Left ventricle myocardium inferior (tissue), 1 donor: Measurements from ENCODE around the gene FRG2. TPM values are rescaled to one million over a fixed set of nuclear protein-coding genes. Genes with fewer than 3 reads are reported as not detected.
A peak's percentile ranks its signal among the peaks of the same experiment; 100 is the strongest.
"Not testable (repeated sequence)": the region's sequence is repeated elsewhere in the genome, so short reads cannot be mapped to it uniquely, and the experiment has no call there.

Experiments used
- DNase-seq: peaks from one replicate; pipeline ENCODE4 v3.0.0-alpha.2; 2020
- H3K27ac ChIP-seq: fragments of 200-600 bp; replicated peaks from 2 replicates; pipeline ENCODE4 v1.8.0; 2021
- H3K27me3 ChIP-seq: fragments of 200-600 bp; 2 replicates; pipeline ENCODE4 v1.8.0; 2021; ENCODE audit warnings: low read depth
- H3K36me3 ChIP-seq: fragments of 200-600 bp; 2 replicates; pipeline ENCODE4 v1.8.0; 2021
- H3K4me1 ChIP-seq: fragments of 200-600 bp; 2 replicates; pipeline ENCODE4 v1.8.0; 2021
- H3K4me3 ChIP-seq: fragments of 200-600 bp; 2 replicates; pipeline ENCODE4 v1.8.0; 2021; ENCODE audit warnings: mild to moderate bottlenecking, moderate library complexity
- H3K9me3 ChIP-seq: fragments of 200-600 bp; replicated peaks from 2 replicates; pipeline ENCODE4 v1.8.0; 2021
- intact Hi-C: fragments of 100-400 bp; cut with micrococcal nuclease; formaldehyde crosslinking; loops from one replicate; pipeline ENCODE4 v1.11.0; 2022
- long read RNA-seq: library from polyadenylated mRNA; unstranded; transcript quantifications from one replicate; pipeline ENCODE4 v2.0.0, GENCODE V29; 2021
- total RNA-seq: library from RNA; stranded (reverse); fragmentation: NEBNext Ultra II Directional; extraction: Animal tissue kit (Norgen Biotek cat#: 25700); gene quantifications from one replicate; pipeline ENCODE4 v1.2.1, GENCODE V29; 2021
- donor health status: DM: no; HTN: yes; CAD: no; lungs with severe emphysema.

The FRG2 gene
- not detected for total RNA-seq
- long read RNA-seq, result 0 reads

- intact Hi-C loops, result not testable (repeated sequence)
Observed at GRCh38 chr4:190027156-190027555, at the start of gene FRG2. Gene FRG2 (minus strand): TSS chr4:190027256. CDS start chr4:190027204, 52 bp downstream.

DNA sequence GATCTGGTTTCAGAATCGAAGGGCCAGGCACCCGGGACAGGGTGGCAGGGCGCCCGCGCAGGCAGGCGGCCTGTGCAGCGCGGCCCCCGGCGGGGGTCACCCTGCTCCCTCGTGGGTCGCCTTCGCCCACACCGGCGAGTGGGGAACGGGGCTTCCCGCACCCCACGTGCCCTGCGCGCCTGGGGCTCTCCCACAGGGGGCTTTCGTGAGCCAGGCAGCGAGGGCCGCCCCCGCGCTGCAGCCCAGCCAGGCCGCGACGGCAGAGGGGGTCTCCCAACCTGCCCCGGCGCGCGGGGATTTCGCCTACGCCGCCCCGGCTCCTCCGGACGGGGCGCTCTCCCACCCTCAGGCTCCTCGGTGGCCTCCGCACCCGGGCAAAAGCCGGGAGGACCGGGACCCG is 41.3 kb upstream of the FRG2 start:
- DNase-seq, H3K27me3 ChIP-seq, H3K4me1 ChIP-seq, H3K9me3 ChIP-seq, H3K27ac ChIP-seq, H3K36me3 ChIP-seq, intact Hi-C loops, H3K4me3 ChIP-seq: not testable (repeated sequence)

More at GRCh38 chr4:190027156-190027555, at the start of gene FRG2:
- not testable (repeated sequence) for H3K36me3 ChIP-seq, H3K27ac ChIP-seq, H3K4me3 ChIP-seq, H3K9me3 ChIP-seq, H3K4me1 ChIP-seq, DNase-seq
- H3K27me3 ChIP-seq, result peaks cover 18% of the 10 kb centered on the region

DNA sequence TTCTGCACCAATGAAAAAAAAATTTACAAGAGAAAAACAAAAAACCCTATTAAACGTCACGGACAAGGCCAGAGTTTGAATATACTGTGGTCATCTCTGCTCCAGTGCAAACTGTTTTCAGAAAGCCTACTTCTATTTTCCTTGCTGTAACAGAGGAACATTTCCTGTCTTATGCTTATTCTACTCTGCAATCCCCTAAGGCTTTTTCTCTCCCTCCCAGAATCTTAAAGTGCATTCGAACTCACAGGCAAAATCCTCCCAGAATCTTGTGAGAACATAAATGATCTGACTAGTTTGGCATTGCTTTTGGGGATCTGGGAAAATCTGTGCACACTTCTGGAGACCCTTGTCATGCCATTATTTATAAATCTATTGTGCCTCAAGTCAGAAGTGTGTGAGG is 37.7 kb upstream of the FRG2 start:
- H3K9me3 ChIP-seq, H3K36me3 ChIP-seq, intact Hi-C loops, H3K4me1 ChIP-seq, H3K27me3 ChIP-seq, H3K27ac ChIP-seq, DNase-seq, H3K4me3 ChIP-seq: not testable (repeated sequence)

DNA sequence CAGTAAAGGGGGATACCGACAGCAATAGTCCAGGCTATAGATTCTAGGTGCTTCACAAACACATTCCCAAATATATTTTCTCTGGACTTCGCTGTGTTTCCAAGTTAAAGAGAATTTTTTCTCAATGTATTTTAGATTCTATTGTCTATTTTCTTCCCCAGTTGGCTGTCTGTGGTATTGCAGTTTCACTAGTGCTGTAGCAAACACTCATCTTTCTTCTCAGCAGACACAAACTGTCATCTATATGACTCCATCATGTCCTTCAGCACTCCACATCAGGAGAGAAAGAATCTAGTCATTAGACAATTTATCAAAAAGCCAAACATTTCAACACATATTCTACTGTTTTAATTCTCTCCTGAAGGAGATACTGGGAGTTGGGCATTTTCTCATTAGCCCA is 37.3 kb upstream of the FRG2 start, which contains the start of gene DBET:
DBET (plus strand) TSS at position 161 of the 400 bp plus-strand sequence.
- H3K4me3 ChIP-seq, H3K27ac ChIP-seq, H3K9me3 ChIP-seq, H3K27me3 ChIP-seq, intact Hi-C loops, DNase-seq, H3K36me3 ChIP-seq, H3K4me1 ChIP-seq: not testable (repeated sequence)

DNA sequence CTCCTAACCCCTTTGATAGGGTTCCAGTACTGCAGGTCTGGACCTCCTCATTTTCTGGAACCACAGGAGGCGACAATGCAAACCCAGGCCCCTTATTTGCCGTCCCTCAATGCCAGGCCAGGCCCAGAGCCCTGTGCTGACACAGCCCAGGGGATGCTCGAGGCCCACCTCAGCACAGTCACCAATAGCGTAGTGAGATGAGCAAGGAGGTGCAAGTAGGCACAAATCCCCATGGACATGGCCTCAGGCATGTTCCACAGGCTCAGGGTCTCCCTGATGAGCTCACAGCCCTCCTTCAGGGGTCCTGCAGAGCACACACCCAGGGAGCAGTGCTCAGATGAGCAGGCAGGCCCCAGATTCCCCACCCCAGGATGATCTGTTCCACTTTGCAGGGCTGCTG is 31.9 kb upstream of the FRG2 start:
- intact Hi-C loops, DNase-seq, H3K9me3 ChIP-seq, H3K27ac ChIP-seq, H3K4me1 ChIP-seq, H3K27me3 ChIP-seq, H3K4me3 ChIP-seq, H3K36me3 ChIP-seq: not testable (repeated sequence)

GRCh38 chr4:190049378-190050239 is 22.6 kb upstream of the FRG2 start:
- H3K36me3 ChIP-seq, H3K4me3 ChIP-seq, DNase-seq, H3K27ac ChIP-seq, H3K27me3 ChIP-seq, H3K9me3 ChIP-seq, H3K4me1 ChIP-seq, intact Hi-C loops: not testable (repeated sequence)

DNA sequence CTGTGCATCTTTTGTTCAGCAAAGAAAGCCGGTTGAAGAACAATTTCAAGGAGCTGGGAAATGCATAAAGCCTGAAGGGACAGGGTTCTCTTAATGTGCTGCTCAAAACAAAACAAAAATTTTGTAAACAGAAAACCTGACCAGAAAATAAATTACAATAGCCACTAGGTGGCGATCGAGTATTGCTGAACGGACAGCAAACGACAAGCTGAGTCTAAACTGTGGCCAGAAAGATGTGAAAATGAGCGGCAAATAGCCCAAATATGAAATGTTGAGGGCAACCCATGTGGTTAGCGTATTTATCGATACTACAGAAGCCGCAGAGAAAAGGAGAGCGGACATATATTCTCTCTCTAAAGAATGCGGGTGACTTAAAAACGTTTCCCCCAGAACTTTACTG is 20.6 kb upstream of the FRG2 start:
- H3K9me3 ChIP-seq, H3K36me3 ChIP-seq, DNase-seq, H3K27me3 ChIP-seq, H3K4me1 ChIP-seq, H3K27ac ChIP-seq, intact Hi-C loops, H3K4me3 ChIP-seq: not testable (repeated sequence)

GRCh38 chr4:190040873-190041272 is 13.8 kb upstream of the FRG2 start:
- H3K4me3 ChIP-seq, DNase-seq, H3K27ac ChIP-seq, intact Hi-C loops, H3K36me3 ChIP-seq, H3K9me3 ChIP-seq, H3K4me1 ChIP-seq: not testable (repeated sequence)
- peaks cover 31% of the 10 kb centered on the region for H3K27me3 ChIP-seq

DNA sequence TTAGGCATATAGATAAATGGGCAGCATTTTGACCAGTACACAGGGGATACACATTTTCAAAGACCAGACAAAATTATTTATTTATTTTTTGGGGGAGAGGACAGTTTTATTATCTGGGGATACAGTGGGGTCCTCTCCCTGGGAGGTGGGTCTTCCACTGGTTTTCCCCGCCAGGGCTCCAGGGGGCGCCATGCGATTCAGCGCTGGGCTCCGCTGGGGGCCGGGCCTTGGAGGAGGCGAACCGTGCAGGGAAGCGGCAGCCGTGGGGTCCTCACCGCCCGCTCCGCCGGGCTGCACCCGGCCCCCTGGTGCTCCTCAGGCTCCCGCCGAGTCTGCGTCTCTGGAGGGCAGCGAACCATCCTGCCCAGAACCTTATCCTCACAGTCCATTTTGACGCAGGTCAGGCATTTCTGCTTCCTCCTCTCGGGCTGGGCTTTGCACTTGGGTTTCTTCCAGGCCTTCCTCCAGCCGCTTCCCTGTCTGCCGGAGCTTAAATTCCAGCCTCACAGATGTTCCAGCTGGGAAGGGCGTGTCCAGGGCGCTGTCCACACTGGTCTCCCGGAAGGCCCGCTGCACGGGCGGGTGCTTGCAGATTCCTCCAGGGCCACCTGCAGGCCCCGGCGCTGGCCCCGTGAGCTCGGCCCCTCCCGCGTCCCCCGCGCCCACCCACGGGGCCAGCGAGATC is 10.8 kb upstream of the FRG2 start:
- H3K27ac ChIP-seq, H3K4me3 ChIP-seq, H3K9me3 ChIP-seq, intact Hi-C loops, DNase-seq, H3K36me3 ChIP-seq, H3K4me1 ChIP-seq: not testable (repeated sequence)
- H3K27me3 ChIP-seq, result peaks cover 54% of the 10 kb centered on the region

DNA sequence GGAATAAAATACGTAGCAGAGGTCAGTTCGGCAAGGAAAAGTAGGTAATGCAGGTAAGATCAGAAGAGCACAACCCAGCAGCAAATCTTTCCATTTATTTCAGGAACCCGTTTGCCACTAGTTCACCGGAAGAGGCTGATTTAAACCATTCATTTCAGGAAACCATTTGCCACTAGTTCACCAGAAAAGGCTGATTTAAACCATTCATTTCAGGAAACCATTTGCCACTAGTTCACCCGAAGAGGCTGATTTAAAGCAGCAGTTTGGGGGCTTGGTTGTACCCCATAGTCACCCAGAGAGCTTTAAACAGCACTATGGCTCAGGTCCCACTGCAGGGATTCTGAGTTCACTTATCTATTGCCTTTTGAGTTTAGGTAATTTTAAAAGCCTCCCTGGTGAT is 4.2 kb upstream of the FRG2 start:
- H3K4me1 ChIP-seq, H3K9me3 ChIP-seq, DNase-seq, H3K36me3 ChIP-seq, intact Hi-C loops, H3K4me3 ChIP-seq, H3K27ac ChIP-seq: not testable (repeated sequence)
- peaks cover 33% of the 10 kb centered on the region for H3K27me3 ChIP-seq

GRCh38 chr4:190022614-190023281 is 4.3 kb downstream of the FRG2 start:
- intact Hi-C loops, H3K27ac ChIP-seq, DNase-seq, H3K36me3 ChIP-seq, H3K9me3 ChIP-seq: not testable (repeated sequence)
- H3K4me1 ChIP-seq, result peaks cover 30% of the 10 kb centered on the region
- H3K4me3 ChIP-seq, result peak overlapping the region; percentile 50
- peaks cover 53% of the 10 kb centered on the region for H3K27me3 ChIP-seq

- DNase-seq, H3K36me3 ChIP-seq, H3K27ac ChIP-seq, H3K9me3 ChIP-seq, intact Hi-C loops: not testable (repeated sequence)
- Histone ChIP-seq H3K4me1 (peaks cover 38% of the 10 kb centered on the region), H3K4me3 (peak overlapping the region; percentile 40), H3K27me3 (peaks cover 58% of the 10 kb centered on the region)
Observed at GRCh38 chr4:190021973-190022372, 5.1 kb downstream of the FRG2 start.
